Hypothalamus (tissue), 51 donors: ENCODE data around the gene TM4SF4.
A peak's percentile ranks its signal among the peaks of the same experiment; 100 is the strongest.

Experiments used
- DNase-seq, 51 donors: peaks; one replicate each; lab custom pipeline; 2025; lab: John Stamatoyannopoulos, UW

The TM4SF4 gene

DNA sequence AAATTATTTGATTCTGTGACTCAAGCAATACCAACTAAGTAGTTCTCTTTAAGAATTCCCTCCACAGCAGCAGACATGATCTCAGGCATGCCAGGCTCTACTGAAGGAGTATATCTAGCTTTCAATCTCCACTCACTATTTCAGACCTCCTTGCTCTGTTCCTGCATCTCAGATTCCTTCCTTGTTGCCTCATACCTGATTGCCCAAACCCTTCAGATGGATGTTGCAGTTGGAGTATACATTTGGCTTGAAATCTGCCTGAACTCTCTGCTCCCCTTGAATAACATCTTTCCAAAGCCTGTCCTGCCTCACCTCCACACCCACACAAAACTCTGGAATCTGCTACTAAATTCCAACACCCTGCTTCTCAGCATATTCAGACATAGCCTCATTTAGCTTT lies 19.8 kb upstream of the TM4SF4 start:
- DNase-seq = no peak

DNA sequence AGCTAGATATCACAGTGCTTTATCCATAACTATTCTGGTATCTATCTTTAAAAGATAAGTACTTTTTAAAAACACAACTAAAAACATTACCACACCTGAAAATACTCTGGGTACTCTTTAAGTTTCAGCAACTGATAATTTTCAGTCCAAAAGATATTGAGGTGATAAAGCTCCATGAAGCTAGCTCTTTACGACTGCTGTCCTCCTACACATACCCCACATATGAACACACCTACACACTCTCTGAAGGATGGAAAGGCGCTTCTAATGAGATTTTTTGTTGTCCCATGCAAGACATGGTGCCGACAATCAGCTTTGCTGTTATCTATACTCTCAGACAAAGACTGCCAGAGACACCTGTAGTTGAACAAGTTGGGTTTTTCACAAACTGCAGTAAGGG lies 19.1 kb upstream of the TM4SF4 start:
- no peak for DNase-seq

DNA sequence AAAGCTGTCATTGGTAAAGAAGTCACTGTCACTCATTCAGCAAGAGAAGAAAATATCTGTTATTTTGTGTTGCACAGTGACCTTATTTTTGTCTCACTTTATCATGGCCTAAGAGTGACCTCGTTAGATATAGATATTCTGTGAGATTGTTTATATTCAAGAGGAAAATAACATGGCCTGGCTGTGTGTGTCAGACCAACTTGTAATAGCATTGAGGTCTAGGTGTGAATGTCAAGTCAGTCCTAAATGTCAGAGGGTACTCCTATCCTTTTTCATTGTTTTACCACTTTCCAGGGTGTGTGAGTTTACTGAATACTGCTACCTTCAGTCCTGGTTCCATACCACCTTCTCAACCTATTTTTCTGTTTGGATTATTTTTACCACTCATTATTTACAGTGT lies 18.5 kb upstream of the TM4SF4 start:
- no peak for DNase-seq

- no peak for DNase-seq
Observed at GRCh38 chr3:149459491-149460059, 14.9 kb upstream of the TM4SF4 start.

DNA sequence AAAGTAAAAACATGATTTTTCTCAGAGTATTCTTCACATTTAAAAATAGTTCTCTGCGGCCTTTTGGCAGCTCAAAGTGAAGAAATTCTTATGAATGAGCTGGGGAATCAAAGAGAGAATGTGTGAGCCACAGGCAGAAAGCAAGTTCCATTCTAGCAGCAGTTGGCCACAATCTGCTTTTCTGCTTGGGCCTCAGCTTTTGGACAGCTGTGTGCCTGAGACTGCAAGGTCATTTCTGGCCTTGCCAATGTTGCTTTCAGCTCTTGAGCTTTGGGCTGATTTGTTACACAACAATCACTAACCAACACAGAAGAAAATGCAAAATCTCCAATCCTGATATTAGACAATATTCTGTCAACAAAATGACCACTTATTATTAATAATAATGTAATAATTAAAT lies 14.4 kb upstream of the TM4SF4 start:
- DNase-seq = peak in 3 of 51 donors; percentile 3 to 16 (median 7)

- DNase-seq = no peak
Observed at GRCh38 chr3:149462051-149462450, 12.4 kb upstream of the TM4SF4 start.

DNA sequence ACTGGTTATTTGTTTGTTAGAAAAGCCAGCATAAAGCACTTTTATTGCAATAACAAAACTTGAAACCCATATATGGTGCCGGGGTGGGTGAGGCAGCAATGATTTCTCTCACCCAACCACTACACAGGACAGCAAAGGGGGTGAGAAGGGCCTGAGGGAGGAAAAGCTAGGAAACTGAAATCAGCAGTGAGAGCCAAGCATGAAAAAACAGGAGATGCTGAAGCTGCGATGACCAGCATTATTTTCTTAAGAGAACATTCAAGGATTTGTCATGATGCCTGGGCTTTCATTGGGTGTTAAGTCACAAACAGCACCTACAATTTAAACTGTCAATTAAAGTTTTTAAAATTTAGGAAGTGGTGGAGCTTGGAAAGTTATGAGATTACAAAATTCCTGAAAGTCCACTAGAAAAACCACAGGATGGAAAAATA lies 11.9 kb upstream of the TM4SF4 start:
- no peak for DNase-seq

DNA sequence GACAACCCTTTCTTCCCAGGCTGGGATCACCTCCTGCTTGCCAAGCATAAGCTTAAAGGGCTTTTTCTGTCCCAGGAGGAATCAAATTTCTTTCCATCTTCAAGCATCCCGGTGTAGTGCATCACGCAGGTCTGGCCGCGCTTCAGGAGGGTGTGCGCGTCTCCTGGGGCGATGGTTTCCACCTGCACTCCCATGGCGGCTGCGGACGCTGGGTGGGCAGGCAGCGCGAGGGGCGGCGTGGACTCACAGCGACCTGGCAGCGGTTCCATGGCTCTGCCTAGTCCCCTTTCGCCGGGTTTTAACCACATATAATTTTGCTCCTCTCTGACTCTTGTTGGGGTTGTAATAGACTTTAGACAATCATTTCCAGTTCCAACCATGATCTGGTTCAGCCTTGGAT lies 10.6 kb upstream of the TM4SF4 start:
- no peak for DNase-seq

DNA sequence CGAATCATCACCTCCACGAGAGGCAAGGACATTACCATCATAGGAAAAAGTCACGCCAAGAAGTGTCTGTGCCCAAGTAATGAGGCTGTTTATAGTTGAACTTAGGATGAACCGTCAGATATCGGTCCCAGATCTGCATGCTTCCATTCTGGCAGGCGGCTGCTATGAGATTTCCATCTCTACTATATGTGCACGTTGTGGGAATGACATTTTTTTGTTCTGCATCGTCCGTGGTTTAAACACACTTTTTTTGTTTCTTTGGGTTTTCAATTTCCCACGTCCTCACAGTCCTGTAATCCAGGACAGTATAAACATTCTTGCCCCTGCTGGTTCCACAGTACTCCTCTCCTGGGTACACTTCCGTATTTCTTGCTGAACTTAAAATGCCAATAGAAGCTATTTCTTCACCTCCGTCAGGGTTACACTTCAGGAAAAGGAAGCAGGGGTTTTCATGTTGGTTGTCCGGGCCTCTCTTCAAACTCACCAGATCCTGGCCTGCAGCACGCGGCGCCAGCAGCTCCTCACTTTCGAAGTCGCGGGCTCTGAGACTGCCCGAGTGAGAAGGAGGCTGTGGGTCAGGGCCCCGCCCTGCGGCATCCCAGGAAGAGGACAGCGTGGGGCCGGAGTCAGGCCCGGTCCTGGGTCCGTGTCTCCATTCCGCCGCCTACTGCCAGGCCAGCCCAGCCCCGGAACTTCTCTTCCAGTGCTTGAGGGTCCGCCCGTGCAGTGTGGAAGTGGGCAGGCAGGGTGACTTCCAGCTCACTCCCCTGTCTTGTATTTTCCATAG lies 9.8 kb upstream of the TM4SF4 start:
- no peak for DNase-seq

GRCh38 chr3:149465351-149465883 lies 9.1 kb upstream of the TM4SF4 start:
- DNase-seq = no peak

DNA sequence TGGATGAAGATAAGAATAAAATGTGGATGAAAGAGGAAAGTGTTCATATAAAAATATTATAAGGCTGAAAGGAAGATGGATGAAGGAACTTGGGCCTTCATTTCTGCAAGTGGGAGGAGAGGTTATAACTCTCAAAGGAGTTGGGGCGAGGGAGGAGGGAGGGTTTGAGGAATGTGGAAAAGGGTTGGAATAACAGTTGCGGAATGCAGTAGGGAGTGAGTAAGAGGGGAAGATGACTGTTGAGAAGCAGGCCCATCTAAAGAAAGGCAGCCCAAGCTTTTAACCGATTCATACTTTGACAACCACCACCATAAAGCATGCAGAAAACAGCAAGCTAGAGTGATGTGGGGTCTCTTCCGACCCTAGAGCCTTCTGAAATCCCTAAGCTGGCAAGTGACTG lies 8.3 kb upstream of the TM4SF4 start:
- DNase-seq = no peak

GRCh38 chr3:149468504-149469212 lies 5.8 kb upstream of the TM4SF4 start:
- DNase-seq = no peak

- no peak for DNase-seq
Observed at GRCh38 chr3:149470381-149470780, 4.1 kb upstream of the TM4SF4 start.

DNA sequence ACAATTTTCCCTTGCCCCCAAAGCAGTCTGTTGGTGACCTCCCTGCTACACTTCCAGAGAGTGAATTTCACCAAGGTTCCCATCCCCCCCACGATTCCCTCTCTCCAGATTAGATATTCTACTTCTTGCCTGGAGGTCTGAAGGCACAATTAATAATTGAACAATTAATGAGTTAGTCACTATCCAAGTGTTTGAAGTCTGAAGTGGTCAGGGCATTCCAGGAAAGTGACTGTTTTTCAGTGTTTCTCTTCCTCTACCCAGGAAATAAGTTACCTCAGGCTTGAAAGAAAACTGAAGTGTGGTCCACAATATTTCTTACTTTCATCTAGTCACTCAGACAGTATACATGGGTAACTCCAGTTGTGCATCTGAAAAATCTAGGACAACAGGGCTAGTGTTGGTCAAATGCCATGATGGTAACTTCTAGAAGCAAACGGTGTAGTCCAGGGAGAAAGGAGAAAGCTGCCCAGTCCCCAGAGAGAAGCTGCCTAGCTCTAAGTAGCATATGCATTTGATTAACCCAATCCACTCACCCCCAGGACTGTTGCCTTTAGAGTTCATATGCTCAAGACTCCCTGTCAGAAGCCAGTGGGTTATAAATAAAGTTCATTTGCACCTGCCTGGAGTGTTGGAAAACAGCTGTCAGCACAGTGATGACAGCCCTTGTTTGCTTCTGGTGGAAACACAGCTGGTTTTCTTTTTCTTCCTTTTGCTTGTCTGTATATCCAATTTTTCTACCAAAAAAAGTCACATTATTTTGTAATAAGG lies 2.3 kb upstream of the TM4SF4 start:
- no peak for DNase-seq

- DNase-seq = peak in 4 of 51 donors; percentile 6 to 24 (median 10)
Observed at GRCh38 chr3:149473357-149474249, 894 bp upstream of the TM4SF4 start.

DNA sequence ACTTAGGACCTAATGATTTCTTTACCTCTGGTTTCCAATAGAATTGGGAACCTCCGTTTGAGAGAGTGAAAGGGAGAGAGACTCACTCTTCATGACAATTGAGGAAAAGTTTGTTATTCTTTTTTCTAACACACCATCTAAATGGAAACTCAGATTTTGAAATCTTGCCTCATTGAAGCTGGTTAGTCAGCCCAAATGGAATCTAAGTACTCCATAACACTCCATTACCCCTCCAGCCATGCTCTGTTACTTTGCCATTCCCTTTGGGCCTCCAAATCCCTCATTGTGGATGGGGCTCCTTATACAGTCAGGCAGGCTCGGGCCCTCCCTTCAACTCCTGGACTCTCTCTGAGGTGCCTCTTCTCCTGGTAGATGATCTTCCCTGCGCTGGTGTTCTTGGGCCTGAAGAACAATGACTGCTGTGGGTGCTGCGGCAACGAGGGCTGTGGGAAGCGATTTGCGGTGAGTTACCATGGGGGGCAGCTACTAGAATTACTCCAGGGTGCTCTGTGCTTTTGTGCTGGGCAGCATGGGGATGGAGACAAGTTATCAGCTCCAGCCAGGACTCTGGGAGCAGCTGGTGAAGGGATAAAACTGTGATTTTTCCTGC lies 1.1 kb downstream of the TM4SF4 start:
- no peak for DNase-seq

GRCh38 chr3:149476225-149476624 lies 1.7 kb downstream of the TM4SF4 start:
- DNase-seq = no peak

DNA sequence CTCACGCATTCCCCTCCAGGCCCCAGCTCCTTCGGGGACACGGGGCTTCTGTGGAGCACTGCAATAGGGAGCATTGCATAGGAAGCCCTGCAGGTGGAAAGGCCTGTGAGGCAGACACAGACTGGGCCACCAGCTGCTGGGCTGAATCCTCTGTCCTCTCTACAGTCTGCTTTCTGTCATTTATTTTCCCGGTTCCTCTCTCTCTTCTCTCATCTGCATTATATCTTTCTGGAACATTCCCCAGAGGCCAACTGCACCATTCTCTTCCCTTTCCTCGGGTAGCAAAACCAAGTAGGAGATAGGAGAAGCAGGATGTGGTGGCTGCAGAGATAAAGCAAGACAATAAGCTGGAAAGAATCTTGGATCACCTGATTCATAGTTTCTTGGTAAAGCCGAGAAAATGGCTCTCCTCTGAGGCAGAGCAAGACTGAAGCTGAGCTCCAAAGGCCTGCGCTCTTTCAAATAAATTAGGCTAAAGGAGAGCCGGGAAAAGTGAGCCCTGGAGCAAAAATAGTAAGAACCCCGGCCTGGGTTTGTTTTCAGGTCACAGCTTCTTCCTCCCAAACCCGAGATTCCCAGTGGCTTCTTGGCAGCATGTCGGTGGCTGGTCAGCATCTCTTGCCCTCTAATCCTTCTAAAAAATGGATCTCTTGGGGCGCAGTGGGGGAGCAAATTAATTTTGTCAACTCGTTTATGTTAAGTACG lies 5.3 kb downstream of the TM4SF4 start:
- DNase-seq = no peak
